Fibroblast of skin of back (primary cell): Measurements from ENCODE around the gene IL17REL.

Experiments
- DNase-seq: peaks from one replicate; pipeline ENCODE4 v3.0.0-alpha.2; 2013

Gene IL17REL

GRCh38 chr22:50022171-50022819 lies 9.7 kb upstream of the IL17REL start:
- DNase-seq = no peak

GRCh38 chr22:50020606-50021005 lies 8.0 kb upstream of the IL17REL start:
- DNase-seq = no peak

- no peak for DNase-seq
These were observed 6.8 kb upstream of the IL17REL start for GRCh38 chr22:50019316-50019715.

- DNase-seq = no peak
These were observed 6.2 kb upstream of the IL17REL start for GRCh38 chr22:50018608-50019285.

- DNase-seq = no peak
These were observed 5.2 kb upstream of the IL17REL start for GRCh38 chr22:50017701-50018224.

- no peak for DNase-seq
These were observed 4.6 kb upstream of the IL17REL start for GRCh38 chr22:50016988-50017700.

- no peak for DNase-seq
These were observed 3.9 kb upstream of the IL17REL start for GRCh38 chr22:50016308-50016987.

- no peak for DNase-seq
These were observed 3.1 kb upstream of the IL17REL start for GRCh38 chr22:50015451-50016307.

- no peak for DNase-seq
These were observed 2.3 kb upstream of the IL17REL start for GRCh38 chr22:50014655-50015401.

- no peak for DNase-seq
These were observed 1.5 kb upstream of the IL17REL start for GRCh38 chr22:50014053-50014501.

- no peak for DNase-seq
These were observed 936 bp downstream of the IL17REL start for GRCh38 chr22:50011447-50012210.

- no peak for DNase-seq
These were observed 1.7 kb downstream of the IL17REL start for GRCh38 chr22:50010676-50011446.

GRCh38 chr22:50009765-50010675 lies 2.5 kb downstream of the IL17REL start:
- no peak for DNase-seq

GRCh38 chr22:50009251-50009650 lies 3.3 kb downstream of the IL17REL start:
- DNase-seq = no peak

GRCh38 chr22:50008151-50009040 lies 4.2 kb downstream of the IL17REL start:
- no peak for DNase-seq

GRCh38 chr22:50007057-50007511 lies 5.5 kb downstream of the IL17REL start:
- DNase-seq = no peak

- DNase-seq = no peak
These were observed 7.6 kb downstream of the IL17REL start for GRCh38 chr22:50004918-50005317.
